Activated CD4-positive, alpha-beta T cell treated with anti-CD3 and anti-CD28 coated beads, Interleukin-2, amount 50 U/mL, for 4 hours (primary cell): Measurements from ENCODE around the gene RHOH.
A peak's percentile ranks its signal among the peaks of the same experiment; 100 is the strongest.

Source experiments
- DNase-seq, 2 experiments: peaks; one replicate each; pipeline ENCODE4 v3.0.0-alpha.2; 2020

The RHOH gene

GRCh38 chr4:40240040-40240653 lies 43.3 kb downstream of the RHOH start:
- DNase-seq: no peak

DNA sequence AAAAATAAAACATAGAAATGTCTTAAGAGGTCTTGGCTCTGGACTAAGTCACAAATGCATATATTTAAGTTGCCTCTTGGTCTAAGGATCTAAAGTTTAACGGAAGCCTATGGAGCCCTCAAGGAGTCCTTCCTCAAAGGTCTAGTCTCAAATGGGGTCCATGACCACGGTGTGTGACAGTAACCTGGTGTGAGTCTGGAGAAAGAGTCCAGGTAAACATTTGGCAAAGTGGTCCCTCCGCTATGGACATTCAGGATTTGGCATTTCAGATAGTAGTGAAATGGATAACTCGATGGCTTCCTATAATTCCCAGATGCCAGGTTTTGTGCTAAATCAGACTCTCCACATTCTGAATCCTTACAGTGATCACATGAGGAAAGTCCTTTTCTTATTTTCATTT lies 44.2 kb downstream of the RHOH start:
- no peak for DNase-seq

GRCh38 chr4:40241941-40242340 lies 45.1 kb downstream of the RHOH start:
- DNase-seq: peak; percentile 49 to 54

- DNase-seq: no peak
Measured at GRCh38 chr4:40243386-40243948, 46.6 kb downstream of the RHOH start.

DNA sequence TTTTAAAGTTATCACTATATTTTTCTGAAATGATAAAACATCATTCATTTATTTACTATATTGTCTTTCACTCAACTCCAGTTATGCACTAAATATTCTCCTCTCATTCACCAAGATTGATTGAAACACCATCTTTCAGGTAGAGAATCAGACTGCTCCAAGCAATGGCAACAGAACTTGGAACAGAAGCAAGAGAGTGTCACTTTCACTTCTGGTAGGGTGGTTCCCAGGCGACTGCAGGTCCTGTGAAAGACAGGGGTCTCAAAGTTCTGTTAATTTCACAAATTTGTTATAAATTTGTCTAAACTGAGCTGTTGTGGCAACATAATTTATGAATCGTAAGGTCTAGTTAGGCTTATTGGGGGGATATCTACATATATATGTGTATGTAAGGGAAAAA lies 47.8 kb downstream of the RHOH start:
- no peak for DNase-seq

DNA sequence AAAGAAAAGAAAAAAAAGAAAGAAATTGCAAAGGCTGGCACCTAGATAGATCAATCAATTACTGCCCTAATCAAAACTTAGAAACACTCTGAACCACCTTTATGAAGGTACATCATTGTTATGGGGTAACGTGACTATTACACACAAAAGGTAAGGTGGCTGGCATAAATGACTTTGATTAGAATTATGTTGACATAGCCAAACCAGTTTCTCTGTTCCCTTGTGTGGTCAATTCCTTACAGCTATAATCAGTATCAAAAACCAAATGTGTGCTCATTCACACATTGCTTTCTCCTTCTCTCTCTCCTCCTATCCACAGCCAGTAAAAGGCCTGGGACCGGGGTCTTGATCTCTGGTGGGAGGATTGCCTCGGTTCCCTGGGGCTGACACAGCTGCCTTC lies 48.7 kb downstream of the RHOH start:
- DNase-seq: no peak

DNA sequence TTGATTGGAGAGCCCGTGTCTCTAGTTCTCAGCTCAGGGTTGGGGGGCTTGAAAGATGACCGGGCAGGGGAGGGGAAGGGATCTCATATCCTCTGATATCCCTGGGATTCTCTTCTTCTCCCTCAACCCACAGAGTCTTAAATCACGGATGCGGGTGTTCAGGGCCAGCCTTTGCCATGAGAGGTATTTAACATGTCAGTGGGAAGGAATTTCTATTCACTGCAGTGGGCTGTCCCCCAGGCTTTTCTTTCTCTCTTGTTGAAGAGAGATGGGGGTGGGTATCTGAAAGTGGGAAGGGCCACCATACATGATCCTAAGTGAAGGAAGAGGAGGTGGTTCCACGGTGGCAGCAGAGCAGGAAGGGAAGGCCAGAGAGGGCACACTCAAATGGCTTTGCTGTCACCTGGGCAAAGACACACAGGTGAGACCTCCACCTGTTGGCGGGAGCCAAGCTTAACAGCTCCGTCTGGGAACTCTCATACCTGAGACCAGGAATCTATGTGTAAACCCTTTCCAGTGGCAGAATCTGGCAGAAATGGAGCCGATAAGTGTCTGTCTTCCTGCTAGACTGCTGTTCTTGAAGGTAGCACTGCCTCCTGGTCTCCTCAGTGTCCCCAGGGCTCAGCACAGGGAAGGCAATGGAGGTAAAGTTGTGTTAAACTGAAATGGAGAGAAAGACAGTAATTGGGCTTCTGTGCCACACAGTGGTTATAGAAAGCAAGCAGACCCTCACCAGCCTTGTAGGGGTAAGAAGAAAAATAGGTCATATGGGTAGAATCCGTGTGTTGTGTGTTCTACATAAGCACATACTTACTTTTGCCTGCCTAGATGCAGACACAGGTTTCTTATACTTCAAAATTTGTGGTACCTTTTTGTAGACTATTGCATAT lies 49.4 kb downstream of the RHOH start:
- no peak for DNase-seq

- DNase-seq: no peak
Measured at GRCh38 chr4:40246938-40247337, 50.1 kb downstream of the RHOH start.

DNA sequence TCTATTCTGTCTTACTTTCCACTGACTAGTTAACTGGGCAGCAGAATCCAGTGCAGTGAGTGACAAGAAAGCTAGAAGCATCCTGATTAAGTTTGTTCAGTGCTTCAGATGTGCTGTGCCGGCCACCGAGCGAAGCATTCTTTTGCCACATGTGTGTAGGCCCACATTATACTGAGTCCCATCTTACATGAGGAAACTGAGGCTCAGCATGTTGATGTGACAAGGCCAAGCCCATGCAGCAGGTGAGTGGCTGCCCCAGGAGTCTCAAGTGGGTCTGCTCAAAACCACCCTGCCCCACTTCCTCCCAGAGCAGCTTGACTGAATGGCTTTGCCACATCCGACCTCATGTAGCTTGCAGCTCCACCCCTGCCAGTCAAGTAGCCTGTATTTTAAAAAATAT lies 50.5 kb downstream of the RHOH start:
- no peak for DNase-seq

- no peak for DNase-seq
Measured at GRCh38 chr4:40251366-40251765, 54.5 kb downstream of the RHOH start.

DNA sequence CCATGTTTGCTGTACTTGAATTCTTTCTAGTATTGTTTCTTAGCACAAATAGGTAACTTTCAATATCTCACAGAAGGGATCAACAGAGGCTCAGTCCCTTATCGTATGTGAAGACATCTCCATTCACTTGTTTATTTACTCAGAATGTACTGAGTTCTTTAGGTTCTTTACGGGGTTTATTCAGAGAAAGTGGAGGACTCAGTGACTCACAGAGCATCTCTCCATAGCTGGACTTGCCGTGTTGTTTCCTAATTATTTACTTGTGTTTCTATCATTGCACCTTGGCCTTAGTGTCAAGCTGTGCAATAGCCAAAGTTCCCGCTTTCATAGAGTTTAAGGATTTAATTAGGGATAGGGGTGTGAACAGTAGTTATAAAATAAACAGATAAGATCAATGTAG lies 57.1 kb downstream of the RHOH start:
- DNase-seq: no peak

DNA sequence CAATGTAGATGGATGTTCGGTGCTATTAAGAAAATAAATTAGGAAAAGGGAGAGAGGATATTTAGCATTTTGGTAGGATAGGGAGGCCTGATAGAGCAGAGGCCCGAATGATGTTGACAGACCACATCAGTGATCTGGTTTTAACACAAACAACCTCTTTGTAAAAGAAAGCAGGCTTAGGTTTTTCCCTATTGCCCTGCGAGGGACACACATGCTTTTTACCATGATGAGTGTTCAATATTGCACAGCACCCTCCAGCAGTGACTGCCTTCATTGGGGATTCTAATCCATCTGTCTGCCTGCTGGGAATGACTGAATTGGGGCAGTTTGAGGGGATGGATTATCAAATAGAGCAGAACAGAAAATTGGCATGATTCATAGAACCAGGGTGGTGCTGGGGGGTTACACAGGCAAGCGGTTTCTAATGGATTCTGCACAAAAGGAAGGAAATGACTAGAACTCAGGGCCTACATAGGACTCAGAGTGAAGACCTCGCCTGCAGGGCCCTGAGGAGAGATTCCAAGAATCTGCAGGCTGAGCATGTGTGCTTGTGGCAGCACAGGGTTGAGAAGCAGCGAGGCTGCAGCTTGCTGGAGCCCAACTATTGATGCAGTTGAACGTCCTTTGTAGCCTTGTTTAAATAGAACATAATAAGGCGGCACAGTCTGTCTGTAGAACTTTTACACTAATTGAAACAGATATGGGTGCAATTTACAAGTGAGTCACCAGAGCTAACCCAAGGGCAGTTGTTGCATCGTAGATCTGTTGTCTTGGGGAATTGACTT lies 58.0 kb downstream of the RHOH start:
- no peak for DNase-seq

DNA sequence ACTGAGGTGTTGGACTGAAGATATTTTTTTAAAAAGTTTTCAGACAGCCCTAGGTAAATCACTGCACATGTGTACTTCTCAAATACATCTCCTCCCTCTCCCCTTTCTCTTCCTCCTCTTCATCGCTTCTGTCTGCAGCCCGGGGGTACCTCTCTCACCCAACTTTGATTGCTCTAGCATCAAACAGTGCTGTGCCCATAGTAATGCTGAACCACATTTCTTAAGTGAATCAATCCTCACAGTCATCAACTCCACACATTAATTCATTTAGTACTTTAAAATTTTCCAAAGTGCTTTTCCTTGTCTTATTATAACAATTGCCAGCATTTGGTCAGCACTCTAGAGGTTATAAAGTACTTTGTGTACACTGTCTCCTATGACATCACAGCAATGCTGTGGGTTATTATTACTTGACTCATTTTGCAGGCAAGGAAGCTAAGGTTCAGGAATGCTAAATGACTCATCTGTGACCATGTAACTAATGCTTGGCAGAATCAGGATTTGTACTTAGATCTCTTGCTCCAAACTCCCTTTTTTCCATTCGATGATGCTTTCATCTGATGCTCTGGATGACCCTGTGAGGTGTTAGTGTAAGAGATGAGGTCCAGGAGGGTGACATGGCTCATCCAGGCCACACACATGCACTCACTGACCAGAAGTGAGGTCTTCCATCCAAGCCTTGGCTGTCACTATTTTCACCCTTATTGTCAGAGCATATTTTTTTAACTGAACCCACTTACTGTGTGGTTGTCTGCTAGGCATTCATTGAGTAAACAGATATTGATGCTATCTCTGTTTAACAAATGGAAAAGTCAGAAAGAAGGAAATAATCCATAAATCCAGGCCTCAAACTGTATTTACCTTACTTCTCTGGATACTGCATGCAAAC lies 58.8 kb downstream of the RHOH start:
- DNase-seq: no peak

GRCh38 chr4:40256329-40256728 lies 59.5 kb downstream of the RHOH start:
- no peak for DNase-seq

- DNase-seq: no peak
Measured at GRCh38 chr4:40256817-40257216, 60.0 kb downstream of the RHOH start.

- DNase-seq: no peak
Measured at GRCh38 chr4:40258627-40259026, 61.8 kb downstream of the RHOH start.

DNA sequence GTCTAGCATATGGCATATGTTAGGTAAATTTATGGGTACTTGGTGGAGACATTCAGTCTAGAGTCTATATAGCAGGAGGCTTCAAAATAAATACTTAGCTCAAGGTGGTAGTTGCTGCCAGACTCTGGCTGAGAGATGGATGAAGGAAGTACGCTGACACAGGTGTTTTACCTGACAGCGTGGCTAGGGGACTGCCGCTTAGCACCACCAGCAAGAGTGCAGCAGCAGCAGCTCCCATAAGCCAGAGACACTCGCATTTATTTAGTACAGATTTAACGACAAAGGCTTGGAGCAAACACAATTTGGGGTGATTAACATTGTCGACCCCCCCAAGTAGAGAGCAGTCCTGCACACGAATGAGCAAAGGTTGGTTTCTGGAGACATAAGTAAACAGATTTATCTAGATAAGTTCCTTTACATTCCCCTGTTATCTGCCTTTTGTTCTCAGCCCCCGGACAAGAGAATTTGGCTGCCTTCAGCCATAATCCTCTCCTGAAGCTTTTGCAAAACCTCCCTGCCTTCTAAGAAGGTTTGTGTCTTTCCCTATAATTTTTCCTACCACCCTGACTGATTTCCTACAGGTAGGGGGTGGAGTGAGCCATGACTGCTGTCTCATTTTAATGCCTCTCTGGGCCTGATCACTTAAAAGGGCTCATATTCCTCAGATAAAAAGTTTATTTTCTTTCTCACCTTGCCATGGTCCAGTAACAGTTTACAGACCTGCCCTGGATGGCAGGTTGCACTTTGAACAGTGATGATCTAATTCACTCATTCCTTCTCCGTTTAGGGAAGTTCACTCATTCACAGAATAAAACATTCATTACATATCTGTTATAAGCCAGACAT lies 64.6 kb downstream of the RHOH start:
- DNase-seq: no peak

DNA sequence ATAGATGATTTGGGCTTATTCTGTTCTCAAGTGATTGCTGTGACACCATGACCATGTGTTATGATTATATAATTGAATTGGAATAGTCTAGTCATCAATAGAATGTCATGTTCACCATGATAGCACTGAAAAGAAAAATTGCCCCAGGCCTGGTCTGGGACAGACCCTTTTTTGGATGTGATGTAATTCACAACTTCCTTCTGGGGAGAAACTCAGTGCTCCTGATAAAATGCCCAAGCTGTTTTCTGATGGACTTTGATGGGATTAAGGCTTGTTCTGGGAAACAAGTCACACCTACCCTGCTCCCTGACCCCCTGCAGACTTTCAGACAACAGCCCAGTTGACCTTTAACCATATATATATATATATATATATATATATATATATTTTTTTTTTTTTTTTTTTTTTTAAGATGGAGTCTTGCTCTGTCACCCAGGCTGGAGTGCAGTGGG lies 65.3 kb downstream of the RHOH start:
- no peak for DNase-seq

GRCh38 chr4:40262861-40263260 lies 66.0 kb downstream of the RHOH start:
- DNase-seq: no peak

- DNase-seq: no peak
Measured at GRCh38 chr4:40264497-40264896, 67.7 kb downstream of the RHOH start.
